ENCODE results near the gene CGB8.

The CGB8 gene

GRCh38 chr19:49009828-49010227 lies 39.1 kb downstream of the CGB8 start:
- Histone ChIP-seq H3K4me1 (ENCODE audit: control extremely low read depth in 1 of 4, control insufficient read depth in 4 of 4, insufficient read depth in 4 of 4, low read length in 3 of 4) (no peaks in the 10 kb centered on the region), H3K9me3 (ENCODE audit: control extremely low read depth in 1 of 5, control insufficient read depth in 4 of 5, insufficient read depth in 2 of 5, low read depth in 1 of 5, low read length in 4 of 5) (no peaks in the 10 kb centered on the region), H3K4me3 (ENCODE audit: control insufficient read depth in 1 of 7, extremely low read depth in 1 of 7, insufficient read depth in 4 of 7, low read depth in 2 of 7, low read length in 6 of 7) (no peak overlapping the region), H3K36me3 (ENCODE audit: control insufficient read depth in 4 of 4, insufficient read depth in 4 of 4, low read length in 3 of 4) (peaks cover 16 to 78% (median 58%) of the 10 kb centered on the region in 4 experiments), H3K27ac (ENCODE audit: insufficient read depth in 1 of 2, low read depth in 1 of 2, low read length in 2 of 2, poor library complexity in 1 of 2, severe bottlenecking in 2 of 2) (no peak overlapping the region), H3K27me3 (replicated peaks in 2 of 5; ENCODE audit: control insufficient read depth in 4 of 5, insufficient read depth in 5 of 5, low read length in 4 of 5) (no peaks in the 10 kb centered on the region)
- ChIA-PET POLR2A (interaction anchor here (0.6 kb wide), 1 partner anchor 48 kb away, joined by 6 read pairs; the partner anchor contains the start of gene CGB7), CTCF (interaction anchor here (0.6 to 4.3 kb wide), 4 partner anchors 8 to 16 kb away, joined by 3 to 15 read pairs (median 4); partner anchors contain the start of genes GYS1 and RUVBL2)
- WGBS (ENCODE audit: insufficient coverage) = 98% methylated on average over 13 of the region's 18 CpGs
- no peak for DNase-seq

- Histone ChIP-seq H3K27me3 (replicated peaks in 2 of 5; ENCODE audit: control insufficient read depth in 4 of 5, insufficient read depth in 5 of 5, low read length in 4 of 5) (no peaks in the 10 kb centered on the region), H3K36me3 (ENCODE audit: control insufficient read depth in 4 of 4, insufficient read depth in 4 of 4, low read length in 3 of 4) (peaks cover 19 to 78% (median 58%) of the 10 kb centered on the region in 4 experiments), H3K9me3 (ENCODE audit: control extremely low read depth in 1 of 5, control insufficient read depth in 4 of 5, insufficient read depth in 2 of 5, low read depth in 1 of 5, low read length in 4 of 5) (no peaks in the 10 kb centered on the region), H3K4me1 (ENCODE audit: control extremely low read depth in 1 of 4, control insufficient read depth in 4 of 4, insufficient read depth in 4 of 4, low read length in 3 of 4) (no peaks in the 10 kb centered on the region), H3K27ac (ENCODE audit: insufficient read depth in 1 of 2, low read depth in 1 of 2, low read length in 2 of 2, poor library complexity in 1 of 2, severe bottlenecking in 2 of 2) (no peak overlapping the region), H3K4me3 (ENCODE audit: control insufficient read depth in 1 of 7, extremely low read depth in 1 of 7, insufficient read depth in 4 of 7, low read depth in 2 of 7, low read length in 6 of 7) (no peak overlapping the region)
- DNase-seq = no peak
- WGBS (ENCODE audit: insufficient coverage) = 97% methylated on average over 22 of the region's 22 CpGs
- POLR2A ChIA-PET = no interaction called here
- CTCF ChIA-PET = interaction anchor here (1.0 kb wide), 1 partner anchor 13 kb away, joined by 3 read pairs; no protein-coding TSS in a partner anchor
These were observed 42.0 kb downstream of the CGB8 start for GRCh38 chr19:49006905-49007304.

- Histone ChIP-seq H3K4me1 (ENCODE audit: control extremely low read depth in 1 of 4, control insufficient read depth in 4 of 4, insufficient read depth in 4 of 4, low read length in 3 of 4) (no peaks in the 10 kb centered on the region), H3K36me3 (ENCODE audit: control insufficient read depth in 4 of 4, insufficient read depth in 4 of 4, low read length in 3 of 4) (peaks cover 19 to 65% (median 41%) of the 10 kb centered on the region in 4 experiments), H3K27ac (ENCODE audit: insufficient read depth in 1 of 2, low read depth in 1 of 2, low read length in 2 of 2, poor library complexity in 1 of 2, severe bottlenecking in 2 of 2) (no peak overlapping the region), H3K27me3 (replicated peaks in 2 of 5; ENCODE audit: control insufficient read depth in 4 of 5, insufficient read depth in 5 of 5, low read length in 4 of 5) (no peaks in the 10 kb centered on the region), H3K9me3 (ENCODE audit: control extremely low read depth in 1 of 5, control insufficient read depth in 4 of 5, insufficient read depth in 2 of 5, low read depth in 1 of 5, low read length in 4 of 5) (no peaks in the 10 kb centered on the region), H3K4me3 (ENCODE audit: control insufficient read depth in 1 of 7, extremely low read depth in 1 of 7, insufficient read depth in 4 of 7, low read depth in 2 of 7, low read length in 6 of 7) (no peak overlapping the region)
- POLR2A ChIA-PET = no interaction called here
- 98% methylated on average over 6 of the region's 7 CpGs for WGBS (ENCODE audit: insufficient coverage)
- DNase-seq = no peak
- CTCF ChIA-PET = interaction anchor here (1.1 kb wide), 1 partner anchor 9 kb away, joined by 3 read pairs; no protein-coding TSS in a partner anchor
These were observed 43.8 kb downstream of the CGB8 start for GRCh38 chr19:49004964-49005614.

- WGBS (ENCODE audit: insufficient coverage) = 99% methylated on average over 10 of the region's 15 CpGs
- ChIA-PET POLR2A (no interaction called here), CTCF (interaction anchor here (0.9 kb wide), 1 partner anchor 8 kb away, joined by 3 read pairs; no protein-coding TSS in a partner anchor)
- Histone ChIP-seq H3K4me1 (ENCODE audit: control extremely low read depth in 1 of 4, control insufficient read depth in 4 of 4, insufficient read depth in 4 of 4, low read length in 3 of 4) (no peaks in the 10 kb centered on the region), H3K9me3 (ENCODE audit: control extremely low read depth in 1 of 5, control insufficient read depth in 4 of 5, insufficient read depth in 2 of 5, low read depth in 1 of 5, low read length in 4 of 5) (no peaks in the 10 kb centered on the region), H3K36me3 (ENCODE audit: control insufficient read depth in 4 of 4, insufficient read depth in 4 of 4, low read length in 3 of 4) (peaks cover 16 to 66% (median 39%) of the 10 kb centered on the region in 4 experiments), H3K27ac (ENCODE audit: insufficient read depth in 1 of 2, low read depth in 1 of 2, low read length in 2 of 2, poor library complexity in 1 of 2, severe bottlenecking in 2 of 2) (no peak overlapping the region), H3K4me3 (ENCODE audit: control insufficient read depth in 1 of 7, extremely low read depth in 1 of 7, insufficient read depth in 4 of 7, low read depth in 2 of 7, low read length in 6 of 7) (no peak overlapping the region), H3K27me3 (replicated peaks in 2 of 5; ENCODE audit: control insufficient read depth in 4 of 5, insufficient read depth in 5 of 5, low read length in 4 of 5) (no peaks in the 10 kb centered on the region)
- DNase-seq = no peak
These were observed 44.8 kb downstream of the CGB8 start for GRCh38 chr19:49004133-49004532.

GRCh38 chr19:48999481-49000325 lies 49.2 kb downstream of the CGB8 start:
- WGBS (ENCODE audit: insufficient coverage) = 79% methylated on average over 14 of the region's 16 CpGs
- ChIA-PET POLR2A (no interaction called here), CTCF (interaction anchor here (0.8 to 2.0 kb wide), 10 partner anchors 9 to 225 kb away, joined by 3 to 15 read pairs (median 4); partner anchors contain the start of gene CGB2)
- Histone ChIP-seq H3K4me3 (ENCODE audit: control insufficient read depth in 1 of 7, extremely low read depth in 1 of 7, insufficient read depth in 4 of 7, low read depth in 2 of 7, low read length in 6 of 7) (no peak overlapping the region), H3K27me3 (replicated peaks in 2 of 5; ENCODE audit: control insufficient read depth in 4 of 5, insufficient read depth in 5 of 5, low read length in 4 of 5) (no peaks in the 10 kb centered on the region), H3K36me3 (ENCODE audit: control insufficient read depth in 4 of 4, insufficient read depth in 4 of 4, low read length in 3 of 4) (peaks cover 4 to 39% (median 25%) of the 10 kb centered on the region in 4 experiments), H3K27ac (ENCODE audit: insufficient read depth in 1 of 2, low read depth in 1 of 2, low read length in 2 of 2, poor library complexity in 1 of 2, severe bottlenecking in 2 of 2) (no peak overlapping the region), H3K4me1 (ENCODE audit: control extremely low read depth in 1 of 4, control insufficient read depth in 4 of 4, insufficient read depth in 4 of 4, low read length in 3 of 4) (peaks cover 0 to 9% (median 5%) of the 10 kb centered on the region in 4 experiments), H3K9me3 (ENCODE audit: control extremely low read depth in 1 of 5, control insufficient read depth in 4 of 5, insufficient read depth in 2 of 5, low read depth in 1 of 5, low read length in 4 of 5) (no peaks in the 10 kb centered on the region)
- DNase-seq = peak; percentile 63 to 86 (median 85)

- CTCF ChIA-PET = interaction anchor here (0.7 to 1.5 kb wide), 5 partner anchors 12 to 76 kb away, joined by 3 to 6 read pairs (median 4); partner anchors contain the start of gene LHB
- POLR2A ChIA-PET = no interaction called here
- peak overlapping the region in 1 of 2 experiments; percentile 47 for H3K27ac ChIP-seq (ENCODE audit: insufficient read depth in 1 of 2, low read depth in 1 of 2, low read length in 2 of 2, poor library complexity in 1 of 2, severe bottlenecking in 2 of 2)
These were observed 50.9 kb downstream of the CGB8 start for GRCh38 chr19:48997972-48998371.

More at GRCh38 chr19:48997972-48998371, 50.9 kb downstream of the CGB8 start:
- peak in 2 of 3 donors; percentile 55 to 63 for DNase-seq
- Histone ChIP-seq H3K27me3 (replicated peaks in 2 of 5; ENCODE audit: control insufficient read depth in 4 of 5, insufficient read depth in 5 of 5, low read length in 4 of 5) (no peaks in the 10 kb centered on the region), H3K9me3 (ENCODE audit: control extremely low read depth in 1 of 5, control insufficient read depth in 4 of 5, insufficient read depth in 2 of 5, low read depth in 1 of 5, low read length in 4 of 5) (no peaks in the 10 kb centered on the region), H3K4me3 (ENCODE audit: control insufficient read depth in 1 of 7, extremely low read depth in 1 of 7, insufficient read depth in 4 of 7, low read depth in 2 of 7, low read length in 6 of 7) (no peak overlapping the region), H3K4me1 (ENCODE audit: control extremely low read depth in 1 of 4, control insufficient read depth in 4 of 4, insufficient read depth in 4 of 4, low read length in 3 of 4) (peaks cover 4 to 16% (median 13%) of the 10 kb centered on the region in 4 experiments), H3K36me3 (ENCODE audit: control insufficient read depth in 4 of 4, insufficient read depth in 4 of 4, low read length in 3 of 4) (peaks cover 0 to 23% (median 13%) of the 10 kb centered on the region in 4 experiments)
- 83% methylated on average over 3 of the region's 5 CpGs for WGBS (ENCODE audit: insufficient coverage)

Measured in common myeloid progenitor, CD34-positive (primary cell).